ENCODE results near the gene TMEM51.

The TMEM51 gene

GRCh38 chr1:15153184-15153841, at the start of gene TMEM51:
Gene TMEM51 (plus strand): TSS chr1:15153747. CDS start chr1:15215088, 61,341 bp downstream.
- DNase-seq: peak; percentile 14

- no peak for DNase-seq
Observed at GRCh38 chr1:15103906-15104305, 49.6 kb upstream of the TMEM51 start.

GRCh38 chr1:15104768-15105167, 48.8 kb upstream of the TMEM51 start:
- no peak for DNase-seq

DNA sequence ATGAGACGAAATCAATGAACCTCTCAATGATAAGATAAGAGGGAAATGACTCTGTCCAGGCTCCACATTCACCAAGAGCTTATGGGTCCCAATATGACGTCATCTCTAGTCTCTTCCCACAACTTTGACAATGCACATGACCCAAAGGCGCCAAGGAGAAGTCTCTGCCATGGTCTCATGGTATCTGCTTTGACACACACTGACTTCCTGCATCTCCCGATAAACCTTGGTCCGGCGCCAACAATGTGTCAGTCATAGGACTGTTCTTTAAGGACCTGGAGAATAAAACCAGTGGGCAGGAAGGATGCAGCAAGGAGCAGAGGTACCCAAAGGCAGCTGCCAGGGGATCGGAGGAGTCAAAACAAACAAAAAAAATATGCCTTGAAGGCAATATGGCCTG, 46.9 kb upstream of the TMEM51 start:
- no peak for DNase-seq

DNA sequence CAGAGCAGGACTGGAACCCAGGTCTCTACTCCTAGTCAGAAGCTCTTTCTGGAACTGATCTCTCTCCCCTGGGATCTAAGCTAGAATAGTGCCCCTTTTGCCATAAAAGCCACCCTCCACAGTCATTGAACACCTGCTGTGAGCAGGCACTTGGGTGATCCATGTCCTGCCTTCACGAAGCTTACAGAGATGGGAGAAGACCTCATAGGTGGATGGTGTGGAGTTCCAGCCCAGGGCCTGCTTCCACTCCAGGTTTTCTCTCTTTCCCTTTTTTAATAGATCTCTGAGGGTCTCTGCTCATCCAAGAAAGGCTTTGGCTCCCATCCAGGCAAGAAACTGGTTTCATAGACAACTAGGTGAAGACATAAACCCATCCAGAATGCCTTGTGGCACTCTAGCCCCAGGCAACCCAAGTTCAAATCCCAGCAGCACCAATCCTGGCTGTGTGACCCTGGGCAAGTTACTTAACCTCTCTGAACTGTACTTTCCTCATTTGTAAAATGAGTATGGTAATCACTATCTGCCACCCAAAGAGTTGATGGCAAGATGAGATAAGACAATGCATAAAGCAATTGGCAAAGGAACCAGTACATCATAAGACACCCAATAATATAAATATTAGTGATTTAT, 46.4 kb upstream of the TMEM51 start:
- DNase-seq: no peak

GRCh38 chr1:15107911-15108310, 45.6 kb upstream of the TMEM51 start:
- DNase-seq: no peak

DNA sequence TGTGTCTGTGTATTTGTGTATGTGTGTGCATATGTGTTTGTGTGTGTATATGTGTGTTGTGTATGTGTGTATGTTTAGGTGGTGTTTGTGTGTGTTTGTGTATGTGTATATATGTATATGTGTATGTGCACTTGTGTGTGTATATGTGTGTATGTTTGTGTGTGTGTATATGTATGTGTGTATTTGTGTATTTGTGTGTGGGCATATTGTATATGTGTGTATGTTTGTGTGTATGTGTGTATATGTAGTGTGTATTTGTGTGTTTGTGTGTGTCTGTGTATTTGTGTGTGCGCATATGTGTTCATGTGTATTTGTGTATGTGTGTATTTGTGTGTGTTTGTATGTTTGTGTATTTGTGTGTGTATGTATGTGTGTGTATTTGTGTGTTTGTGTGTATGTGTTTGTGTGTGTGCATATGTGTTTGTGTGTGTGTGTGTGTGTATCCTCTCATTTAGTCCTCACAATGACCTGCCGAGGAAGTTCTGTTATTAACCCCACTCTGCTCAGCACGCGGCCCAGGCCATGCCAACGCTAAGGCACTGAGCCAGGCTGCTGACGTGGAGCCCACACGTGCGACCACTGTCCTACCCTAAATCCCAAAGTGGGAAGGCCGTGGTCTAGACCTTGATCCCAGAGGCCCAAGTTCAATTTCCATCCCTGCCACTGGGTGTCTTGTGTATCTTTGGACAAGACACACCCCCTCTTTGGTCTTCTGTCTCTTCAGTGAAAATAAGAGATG, 43.2 kb upstream of the TMEM51 start:
- DNase-seq: no peak

DNA sequence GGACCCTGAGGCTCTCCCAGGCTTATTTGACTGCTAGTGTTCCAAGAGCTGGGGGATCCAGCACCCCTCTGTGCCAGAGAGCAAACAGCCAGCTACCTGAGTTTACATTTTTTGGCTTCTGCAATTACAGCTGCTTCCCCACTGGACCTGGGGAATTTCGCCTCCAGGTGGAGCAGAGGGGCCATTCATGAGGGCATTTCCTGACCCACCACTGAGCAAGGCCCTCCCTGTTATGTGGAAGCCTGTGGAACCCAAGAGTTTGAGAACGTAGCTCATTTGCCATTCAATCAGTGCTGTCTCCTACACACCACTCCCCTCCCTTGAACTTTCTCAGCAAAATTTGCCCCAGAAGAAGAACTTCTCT, 42.7 kb upstream of the TMEM51 start:
- no peak for DNase-seq

- no peak for DNase-seq
Observed at GRCh38 chr1:15113146-15113545, 40.4 kb upstream of the TMEM51 start.

- no peak for DNase-seq
Observed at GRCh38 chr1:15114884-15115283, 38.7 kb upstream of the TMEM51 start.

DNA sequence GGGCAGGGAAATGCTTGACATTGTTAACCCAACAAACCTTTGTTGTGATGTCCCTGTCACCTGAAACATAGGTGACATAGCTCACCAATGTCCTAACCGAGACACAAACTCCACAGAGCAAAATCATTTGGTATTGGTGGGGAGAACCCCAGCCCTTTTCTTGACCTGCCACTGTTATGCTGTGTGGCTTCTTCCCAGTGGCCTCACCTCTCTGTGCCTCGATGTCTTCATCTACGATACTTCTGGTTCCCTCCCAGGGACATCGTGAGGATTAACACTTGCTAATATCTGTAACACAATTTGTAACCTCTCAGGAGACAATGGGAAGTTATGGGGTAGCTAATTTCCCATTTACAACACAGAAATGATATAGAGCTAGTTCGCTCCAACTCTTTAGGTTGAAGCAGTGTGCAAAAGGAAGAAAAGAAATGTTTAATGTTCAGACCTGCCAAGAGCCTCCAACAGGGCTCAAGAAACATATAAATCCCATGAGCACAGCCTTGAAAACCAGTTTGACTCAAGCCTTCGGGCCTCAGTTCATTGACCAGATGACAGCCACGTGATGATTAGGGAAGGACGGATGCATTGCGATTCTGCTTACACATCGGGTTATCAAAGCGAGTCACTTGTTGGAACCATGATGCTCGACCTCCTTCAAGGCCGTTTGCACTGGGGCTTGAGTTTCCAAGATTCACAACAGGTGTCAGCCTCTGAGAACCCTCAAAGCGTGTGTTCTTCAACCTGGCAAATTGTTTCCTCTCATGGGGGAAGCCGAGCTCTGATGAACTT, 37.8 kb upstream of the TMEM51 start:
- DNase-seq: no peak

- no peak for DNase-seq
Observed at GRCh38 chr1:15116966-15117365, 36.6 kb upstream of the TMEM51 start.

DNA sequence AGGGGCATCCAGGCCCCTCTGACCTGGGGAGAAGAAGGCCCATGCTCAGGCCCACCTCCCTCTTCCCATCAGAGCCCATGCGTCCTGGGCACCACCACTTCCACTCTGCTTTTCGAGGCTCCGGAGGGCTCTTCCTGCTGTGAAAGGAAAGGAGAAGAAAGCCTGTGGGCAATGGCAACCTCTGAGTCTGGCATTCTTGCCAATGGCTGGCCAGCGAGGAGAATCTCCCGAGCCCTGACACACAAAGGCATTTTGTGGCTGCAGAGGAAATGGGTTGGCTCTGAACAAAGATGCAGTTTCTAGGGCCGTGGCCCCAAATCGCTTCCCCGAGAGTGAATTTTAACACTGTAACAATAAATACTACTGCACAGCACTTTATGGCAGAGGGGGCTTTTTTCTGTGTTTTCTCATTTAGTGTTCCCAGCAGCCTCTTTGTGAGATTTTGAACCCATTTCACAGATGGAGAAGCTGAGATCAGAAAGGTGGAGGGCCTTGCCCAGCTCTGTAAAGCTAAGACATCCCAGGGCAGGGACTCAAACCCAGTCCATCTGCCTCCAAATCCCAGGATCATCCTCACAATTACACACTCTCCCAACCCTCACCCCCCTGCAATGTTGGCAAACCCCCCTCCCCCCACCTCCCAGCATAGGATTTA, 35.7 kb upstream of the TMEM51 start:
- no peak for DNase-seq

GRCh38 chr1:15118579-15118978, 35.0 kb upstream of the TMEM51 start:
- no peak for DNase-seq

DNA sequence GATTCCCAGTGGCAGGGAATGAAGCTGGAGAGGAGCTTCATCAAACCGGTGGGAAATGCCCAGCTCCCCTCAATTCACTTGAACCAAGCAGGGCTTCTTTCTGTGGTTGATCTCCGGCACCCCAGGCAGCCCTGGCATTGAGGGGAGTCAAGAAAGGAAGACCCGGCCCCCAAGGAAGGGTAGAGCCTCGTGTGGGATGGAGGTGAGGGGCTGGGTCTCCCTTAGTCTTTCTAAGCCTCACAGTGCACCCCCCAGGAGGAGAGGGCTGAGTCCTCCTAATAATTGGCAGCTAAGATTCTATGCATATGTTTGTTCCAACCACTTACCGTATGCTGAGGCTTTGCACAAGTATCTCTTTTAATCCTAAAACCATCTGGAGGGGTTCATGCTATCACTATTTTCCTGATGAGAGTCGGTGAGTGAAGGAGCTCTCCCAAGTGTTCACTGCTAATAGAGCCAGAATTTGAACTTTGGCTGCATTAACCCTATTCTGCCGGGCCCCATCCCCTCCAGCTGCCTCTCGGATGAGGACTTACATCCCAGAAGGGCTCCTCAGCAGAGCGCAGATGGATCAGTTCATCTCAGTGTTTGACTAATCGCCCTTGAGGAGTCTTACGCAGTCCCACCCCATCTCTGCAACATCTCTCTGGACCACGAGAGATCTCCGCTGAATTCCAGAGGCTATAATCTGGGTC, 33.1 kb upstream of the TMEM51 start:
- DNase-seq: no peak

GRCh38 chr1:15122331-15122730, 31.2 kb upstream of the TMEM51 start:
- no peak for DNase-seq

DNA sequence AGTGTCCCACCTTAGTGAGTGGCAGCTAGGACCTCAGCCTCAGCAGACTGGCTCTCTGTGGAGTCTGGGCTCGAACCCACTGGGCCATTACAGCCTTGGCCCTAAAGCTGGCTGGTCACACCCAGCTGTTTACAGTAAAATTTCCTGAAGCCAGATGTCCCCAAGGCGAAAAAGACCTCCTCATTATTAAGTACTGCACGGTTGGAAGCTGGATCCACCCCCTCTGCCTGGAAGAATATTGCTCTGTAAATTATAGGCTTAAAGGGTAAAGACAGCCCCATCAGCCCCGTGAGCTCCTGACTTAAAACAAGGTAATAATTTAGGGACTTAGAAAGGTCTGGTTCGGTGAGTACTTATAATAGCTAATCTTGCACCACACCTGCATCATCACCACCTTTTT, 30.3 kb upstream of the TMEM51 start:
- no peak for DNase-seq

GRCh38 chr1:15123925-15124324, 29.6 kb upstream of the TMEM51 start:
- no peak for DNase-seq

GRCh38 chr1:15124362-15125100, 29.0 kb upstream of the TMEM51 start:
- DNase-seq: no peak

GRCh38 chr1:15125101-15125745, 28.3 kb upstream of the TMEM51 start:
- DNase-seq: no peak

DNA sequence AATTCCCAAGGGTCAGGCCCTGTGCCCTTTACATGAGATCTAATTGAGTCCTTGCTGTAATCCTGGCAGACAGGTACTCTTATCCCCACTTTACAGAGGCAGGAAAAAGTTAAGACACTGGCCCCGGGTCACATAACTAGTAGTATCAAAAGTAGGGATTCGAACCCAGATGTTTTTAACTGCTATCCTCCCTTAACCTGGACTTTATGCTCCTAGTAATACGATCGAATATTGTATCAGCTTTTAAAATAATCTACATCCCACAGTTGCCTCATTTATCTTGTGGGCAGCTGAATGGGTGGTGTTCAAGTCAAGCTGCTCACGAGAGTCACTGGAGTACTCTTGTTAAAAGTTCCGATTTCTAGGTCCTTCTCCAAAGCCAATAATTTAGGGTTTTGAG, 25.5 kb upstream of the TMEM51 start:
- no peak for DNase-seq

Measured in DMS79 (cell line).